ENCODE measurements around the gene ZNF92.
"Not testable (repeated sequence)": the region's sequence is repeated elsewhere in the genome, so short reads cannot be mapped to it uniquely, and the experiment has no call there.

ZNF92 gene

GRCh38 chr7:65373608-65374351, at the start of gene ZNF92:
ZNF92 (plus strand) TSS chr7:65373855; CDS start chr7:65373998, 143 bp downstream.
- peak within 1 kb of the TSS; percentile 63 for H3K27ac ChIP-seq
- peak; percentile 69 for DNase-seq (ENCODE audit: low read depth, low spot score)

GRCh38 chr7:65325793-65326432, 47.7 kb upstream of the ZNF92 start:
- DNase-seq (ENCODE audit: low read depth, low spot score): no peak
- H3K27ac ChIP-seq: no peak overlapping the region

DNA sequence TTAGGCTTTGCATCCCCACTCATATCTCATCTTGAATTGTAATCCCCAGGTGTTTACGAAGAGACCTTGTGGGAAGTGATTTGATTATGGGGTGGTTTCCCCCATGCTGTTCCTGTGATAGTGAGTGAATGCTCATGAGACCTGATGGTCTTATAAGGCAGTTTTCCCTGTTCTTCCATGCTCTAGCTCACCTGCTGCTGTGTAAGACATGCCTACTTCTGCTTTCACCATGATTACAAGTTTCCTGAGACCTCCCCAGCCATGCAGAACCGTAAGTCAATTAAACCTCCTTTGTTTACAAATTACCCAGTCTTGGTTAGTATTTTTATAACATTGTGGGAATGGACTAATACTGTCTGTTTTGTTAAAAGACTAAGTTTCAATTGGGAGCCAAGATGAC, 35.3 kb upstream of the ZNF92 start:
- H3K27ac ChIP-seq: no peak overlapping the region
- DNase-seq (ENCODE audit: low read depth, low spot score): no peak

DNA sequence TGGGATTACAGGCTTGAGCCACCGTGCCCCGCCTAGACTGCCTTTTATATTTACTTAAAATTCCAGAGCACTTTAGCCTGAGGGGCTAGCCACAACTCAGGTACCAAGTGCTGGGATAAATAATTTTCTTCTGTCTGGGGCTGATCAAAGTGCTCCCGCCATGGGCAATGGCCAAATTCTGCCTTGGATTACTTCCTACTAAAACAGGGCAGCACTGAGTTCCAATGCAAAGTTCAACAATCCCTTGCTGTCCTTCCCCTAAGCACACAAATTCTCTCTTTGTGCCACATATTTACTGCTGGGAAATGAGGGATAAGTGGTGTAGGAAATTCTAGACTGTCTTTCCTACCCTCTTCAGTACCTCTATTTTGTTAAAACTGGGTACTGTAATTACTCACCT, 34.4 kb upstream of the ZNF92 start:
- no peak for DNase-seq (ENCODE audit: low read depth, low spot score)
- no peak overlapping the region for H3K27ac ChIP-seq

DNA sequence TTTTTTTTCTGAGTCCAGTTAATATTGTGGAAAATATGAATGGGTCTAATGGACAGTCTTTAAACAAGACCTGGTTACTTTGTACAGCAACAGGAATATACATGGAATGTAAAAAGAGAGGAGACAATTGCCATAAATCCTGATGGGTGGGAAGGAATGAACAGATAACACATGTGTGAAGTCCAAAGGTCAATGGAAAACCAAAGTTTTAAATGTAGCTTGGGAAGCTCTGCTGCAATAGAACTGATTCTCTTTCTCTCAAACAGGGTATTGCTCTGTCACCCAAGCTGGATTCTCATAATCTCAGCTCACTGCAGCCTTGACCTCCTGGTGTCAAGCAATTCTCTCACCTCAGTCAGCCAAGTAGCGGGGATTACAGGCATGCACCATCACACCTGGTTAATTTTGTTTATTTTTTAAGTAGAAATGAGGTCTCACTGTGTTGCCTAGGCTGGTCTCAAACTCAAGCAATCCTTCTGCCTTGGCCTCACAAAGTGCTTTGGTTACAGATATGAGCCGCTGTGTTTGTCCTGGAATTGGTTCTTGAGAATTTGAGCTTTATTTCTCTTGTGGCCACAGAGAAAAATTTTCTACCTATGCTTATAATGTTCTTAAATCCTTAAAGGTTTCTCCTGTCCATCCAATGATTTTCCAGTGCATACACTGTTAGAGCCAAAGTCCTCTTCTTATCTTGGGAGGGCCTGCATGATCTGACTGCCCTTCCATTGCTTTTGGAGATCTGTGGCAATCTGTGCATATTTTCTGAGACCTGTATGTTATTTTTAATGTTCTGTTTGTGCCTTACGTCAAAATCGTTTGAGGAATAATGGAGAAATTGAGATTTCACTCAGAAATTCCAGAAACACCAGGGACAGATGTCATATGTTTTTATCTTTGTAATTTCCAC, 30.7 kb upstream of the ZNF92 start:
- no peak overlapping the region for H3K27ac ChIP-seq
- DNase-seq (ENCODE audit: low read depth, low spot score): no peak

GRCh38 chr7:65344541-65344940, 29.1 kb upstream of the ZNF92 start:
- DNase-seq (ENCODE audit: low read depth, low spot score); H3K27ac ChIP-seq: not testable (repeated sequence)

DNA sequence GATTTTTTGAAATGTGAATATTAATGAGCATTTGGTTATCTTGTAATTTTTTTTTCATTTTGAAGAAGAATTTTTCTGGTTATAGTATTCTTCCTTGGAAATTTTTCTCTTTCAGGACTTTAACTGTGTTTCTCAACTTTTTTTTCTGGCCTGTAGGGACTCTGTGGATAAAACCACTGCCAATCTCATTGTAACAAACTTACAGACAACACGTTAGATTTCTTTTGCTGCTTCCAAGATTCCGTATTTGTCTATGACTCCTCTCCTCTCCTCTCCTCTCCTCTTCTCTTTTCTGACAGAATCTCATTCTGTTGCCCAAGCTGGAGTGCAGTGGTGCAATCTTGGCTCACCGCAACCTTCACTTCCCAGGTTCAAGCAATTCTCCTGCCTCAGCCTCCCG, 19.4 kb upstream of the ZNF92 start:
- no peak for DNase-seq (ENCODE audit: low read depth, low spot score)
- no peak overlapping the region for H3K27ac ChIP-seq

DNA sequence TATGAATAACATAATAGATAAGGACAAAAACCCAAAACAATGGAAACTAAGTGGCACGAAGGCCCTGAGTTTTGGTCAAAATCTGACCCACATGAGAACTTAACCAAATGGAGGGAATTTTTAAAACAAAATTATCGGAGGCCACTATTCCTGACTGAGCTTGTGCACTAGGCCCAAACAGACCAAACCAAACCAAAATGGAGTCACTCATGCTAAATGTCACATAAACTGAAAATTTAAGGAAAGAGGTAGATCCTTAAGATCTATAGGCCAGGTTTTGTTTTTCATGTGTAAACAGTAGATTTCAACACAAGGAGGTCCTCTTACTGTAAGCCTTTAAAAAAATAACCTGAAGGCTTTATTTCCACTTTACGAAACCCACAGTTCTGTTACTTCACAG, 3.8 kb upstream of the ZNF92 start:
- H3K27ac ChIP-seq: no peak overlapping the region
- DNase-seq (ENCODE audit: low read depth, low spot score): no peak

- H3K27ac ChIP-seq: no peak overlapping the region
- DNase-seq (ENCODE audit: low read depth, low spot score): no peak
Observed at GRCh38 chr7:65371468-65371867, 2.2 kb upstream of the ZNF92 start.

GRCh38 chr7:65379318-65379717, 5.7 kb downstream of the ZNF92 start:
- DNase-seq (ENCODE audit: low read depth, low spot score): no peak

GRCh38 chr7:65381742-65382141, 8.1 kb downstream of the ZNF92 start:
- no peak for DNase-seq (ENCODE audit: low read depth, low spot score)
- H3K27ac ChIP-seq: no peak overlapping the region

More at GRCh38 chr7:65379318-65379717, 5.7 kb downstream of the ZNF92 start:
- no peak overlapping the region for H3K27ac ChIP-seq

- DNase-seq (ENCODE audit: low read depth, low spot score): no peak
- H3K27ac ChIP-seq: no peak overlapping the region
Observed at GRCh38 chr7:65382452-65382851, 8.8 kb downstream of the ZNF92 start.

DNA sequence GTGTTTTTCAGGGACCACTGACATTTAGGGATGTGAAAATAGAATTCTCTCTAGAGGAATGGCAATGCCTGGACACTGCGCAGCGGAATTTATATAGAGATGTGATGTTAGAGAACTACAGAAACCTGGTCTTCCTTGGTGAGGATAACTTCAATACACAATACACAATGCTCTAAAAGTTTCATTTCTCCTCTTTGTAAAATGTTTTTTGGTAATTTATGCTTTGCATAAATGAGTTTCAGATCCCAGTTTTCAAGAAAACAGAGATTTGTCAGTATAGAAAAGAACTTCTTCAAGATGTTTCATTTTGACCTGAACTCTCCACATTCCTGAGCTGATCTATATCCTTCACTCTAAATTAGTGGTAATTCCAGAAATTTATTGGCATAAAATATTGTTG, 14.2 kb downstream of the ZNF92 start:
- DNase-seq (ENCODE audit: low read depth, low spot score): no peak
- H3K27ac ChIP-seq: no peak overlapping the region

DNA sequence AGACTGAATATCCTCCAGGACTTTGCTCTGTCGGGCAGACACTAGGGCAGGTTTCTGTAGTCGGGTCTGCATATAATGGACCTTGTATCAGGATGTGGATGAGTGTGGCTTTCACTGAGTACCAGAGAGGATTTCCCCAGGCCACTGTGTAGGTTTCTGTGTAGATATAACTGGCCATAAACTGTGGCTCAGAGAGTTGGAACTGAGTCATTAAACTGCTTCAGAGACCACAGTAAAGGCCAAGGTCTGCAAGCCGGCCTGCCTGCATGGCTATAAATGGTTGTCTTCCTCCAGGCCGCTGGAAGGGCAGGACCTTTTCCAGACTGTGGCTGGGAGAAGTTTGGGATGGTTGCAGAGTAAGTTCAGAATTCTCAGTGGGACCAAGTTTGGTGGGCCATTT, 16.9 kb downstream of the ZNF92 start:
- no peak for DNase-seq (ENCODE audit: low read depth, low spot score)
- H3K27ac ChIP-seq: no peak overlapping the region

DNA sequence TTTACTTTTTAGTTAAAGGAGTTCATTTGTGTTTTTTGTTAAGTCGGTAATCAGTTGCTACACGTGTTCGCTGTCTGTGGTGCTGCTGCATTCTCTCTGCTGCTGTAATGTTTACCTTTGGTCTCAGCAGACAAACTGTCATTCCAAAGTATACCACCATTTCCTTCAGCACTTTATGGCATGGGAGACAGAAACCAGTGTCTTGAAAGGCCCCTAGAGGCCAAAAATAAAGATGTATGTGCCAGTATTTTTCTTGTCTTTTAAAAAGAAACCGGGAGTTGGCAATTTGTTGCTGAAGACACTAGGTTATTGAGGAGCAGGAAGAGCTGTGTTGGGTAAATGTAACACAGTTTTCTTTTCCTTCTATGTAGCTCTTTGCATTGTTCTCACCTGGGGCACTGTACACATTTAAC, 24.1 kb downstream of the ZNF92 start:
- H3K27ac ChIP-seq: no peak overlapping the region
- peak; percentile 18 for DNase-seq (ENCODE audit: low read depth, low spot score)

GRCh38 chr7:65398671-65399070, 25.0 kb downstream of the ZNF92 start:
- DNase-seq (ENCODE audit: low read depth, low spot score); H3K27ac ChIP-seq: not testable (repeated sequence)

- H3K27ac ChIP-seq: not testable (repeated sequence)
Observed at GRCh38 chr7:65399101-65399500, 25.4 kb downstream of the ZNF92 start.

DNA sequence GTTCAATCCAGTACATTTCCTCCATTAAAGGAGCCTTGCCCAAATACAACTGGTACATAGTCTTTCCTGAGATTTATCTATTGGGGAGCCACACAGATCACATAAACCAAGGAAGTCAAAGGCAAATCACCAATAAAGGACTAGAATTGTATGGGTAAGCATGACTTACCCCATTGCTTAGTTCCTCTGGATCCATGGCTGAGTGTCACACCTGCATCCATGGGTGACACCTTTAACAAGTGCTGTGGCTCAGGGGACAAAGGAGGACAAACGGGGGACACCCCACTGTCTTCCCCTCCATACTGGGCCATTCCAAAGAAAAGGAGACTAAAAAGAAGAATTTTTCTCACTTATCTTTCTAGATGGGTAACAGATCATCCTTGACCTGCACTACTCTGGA, 30.4 kb downstream of the ZNF92 start:
- DNase-seq (ENCODE audit: low read depth, low spot score): no peak
- H3K27ac ChIP-seq: no peak overlapping the region

More at GRCh38 chr7:65399101-65399500, 25.4 kb downstream of the ZNF92 start:
- not testable (repeated sequence) for DNase-seq (ENCODE audit: low read depth, low spot score)

GRCh38 chr7:65406706-65407105, 33.1 kb downstream of the ZNF92 start:
- DNase-seq (ENCODE audit: low read depth, low spot score): not testable (repeated sequence)
- H3K27ac ChIP-seq: peak overlapping the region; percentile 28

- H3K27ac ChIP-seq: no peak overlapping the region
- DNase-seq (ENCODE audit: low read depth, low spot score): no peak
Observed at GRCh38 chr7:65409363-65409762, 35.7 kb downstream of the ZNF92 start.

DNA sequence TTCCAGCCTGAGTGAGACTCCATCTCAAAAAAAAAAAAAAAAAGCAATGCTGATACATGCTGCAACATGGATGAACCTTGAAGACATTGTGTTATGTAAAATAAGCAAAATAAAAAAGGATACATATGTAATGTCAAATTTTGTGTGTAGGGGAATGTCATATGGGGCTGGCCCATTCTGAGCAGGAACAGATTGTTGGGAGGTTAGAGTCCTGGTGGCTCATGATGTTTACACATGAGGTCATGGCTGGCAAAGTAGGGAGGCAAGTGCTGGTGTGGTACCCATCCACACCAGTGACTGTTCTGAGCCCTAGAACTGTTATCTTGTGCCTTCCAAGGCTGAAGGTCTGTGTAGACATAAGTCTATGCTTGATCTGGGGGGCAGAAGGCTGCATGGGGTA, 37.6 kb downstream of the ZNF92 start:
- no peak for DNase-seq (ENCODE audit: low read depth, low spot score)
- no peak overlapping the region for H3K27ac ChIP-seq

Data from epithelial cell of prostate (primary cell).